Naive thymus-derived CD8-positive, alpha-beta T cell (primary cell): ENCODE data around the gene CNMD. TPM values are rescaled to one million over a fixed set of nuclear protein-coding genes. Genes with fewer than 3 reads are reported as not detected.
A peak's percentile ranks its signal among the peaks of the same experiment; 100 is the strongest.
"Not testable (repeated sequence)": the region's sequence is repeated elsewhere in the genome, so short reads cannot be mapped to it uniquely, and the experiment has no call there.

Experiments used
- ATAC-seq, 2 donors: fragments of 150-1000 bp; cut with Tn5 transposase in 1 of 2; sonication (Bioruptor Pico), chemical (Tn5 transposase) in 1 of 2; 1 replicate in 1 of 2; 2 replicates in 1 of 2; pipeline ENCODE4 v1.10.0; 2021; ENCODE audit warnings: mild to moderate bottlenecking in 2 of 2, moderate library complexity in 2 of 2
- POLR2A ChIA-PET: fragments of 350-600 bp; sonication (Branson Sonifier 250); formaldehyde crosslinking; loops from one replicate; lab custom pipeline; 2021; ENCODE audit warnings: antibody characterized with exemption; lab: Charles Lee
- DNase-seq, 10 donors: peaks; one replicate each; pipeline versions ENCODE4 v3.0.0 to v3.0.0-alpha.2; 2020 to 2022
- H3K27ac Mint-ChIP-seq, 10 donors: one replicate each; pipeline ENCODE4 v1.8.0; 2020 to 2022; ENCODE audit warnings: mild to moderate bottlenecking in 10 of 10, mixed read lengths in 10 of 10, moderate library complexity in 4 of 10, inconsistent platforms in 1 of 10
- H3K27me3 Mint-ChIP-seq, 5 donors: one replicate each; pipeline ENCODE4 v1.8.0; 2021 to 2022; ENCODE audit warnings: mixed read lengths in 5 of 5
- H3K36me3 Mint-ChIP-seq, 3 donors: one replicate each; pipeline ENCODE4 v1.8.0; 2020 to 2022; ENCODE audit warnings: mixed read lengths in 3 of 3, mild to moderate bottlenecking in 2 of 3, inconsistent platforms in 1 of 3
- H3K4me1 Mint-ChIP-seq, 4 donors: one replicate each; pipeline ENCODE4 v1.8.0; 2021 to 2022; ENCODE audit warnings: mixed read lengths in 4 of 4
- H3K4me3 Mint-ChIP-seq, 10 donors: one replicate each; pipeline ENCODE4 v1.8.0; 2020 to 2022; ENCODE audit warnings: mild to moderate bottlenecking in 10 of 10, mixed read lengths in 10 of 10, moderate library complexity in 6 of 10, inconsistent platforms in 1 of 10
- H3K9me3 Mint-ChIP-seq, 9 donors: one replicate each; pipeline ENCODE4 v1.8.0; 2020 to 2022; ENCODE audit warnings: mixed read lengths in 9 of 9, mild to moderate bottlenecking in 3 of 9, inconsistent platforms in 1 of 9, moderate library complexity in 1 of 9
- polyA plus RNA-seq, 3 donors: library from polyadenylated mRNA; unstranded; fragments of 300-500 nt; fragmentation: Illumina TruSeq; gene quantifications; one replicate each; pipeline ENCODE4 v1.2.3, GENCODE V29; 2021
- total RNA-seq, 8 experiments: library from RNA in 2 of 8; stranded (reverse) in 2 of 8; gene quantifications; one replicate each; pipeline ENCODE4 v1.2.3 and lab custom pipeline; 2021 to 2026

CNMD gene
- total and polyA plus RNA-seq, 5 experiments from 2014 or later, result not detected

GRCh38 chr13:52738719-52739467, 727 bp downstream of the CNMD start:
- peak in 7 of 10 donors; percentile 6 to 39 (median 30) for DNase-seq

GRCh38 chr13:52737965-52738364, 1.7 kb downstream of the CNMD start:
- H3K27ac Mint-ChIP-seq, result no peak overlapping the region
- H3K27me3 Mint-ChIP-seq, result peaks cover 32 to 67% (median 43%) of the 10 kb centered on the region in 5 donors
- H3K4me3 Mint-ChIP-seq, result peak overlapping the region in 5 of 10 donors; percentile 3 to 72 (median 50)
- peaks cover 0 to 16% (median 0%) of the 10 kb centered on the region in 3 donors for H3K36me3 Mint-ChIP-seq
- POLR2A ChIA-PET, result no interaction called here
- H3K9me3 Mint-ChIP-seq, result peaks cover 0 to 7% (median 0%) of the 10 kb centered on the region in 9 donors
- H3K4me1 Mint-ChIP-seq, result peaks cover 2 to 12% (median 8%) of the 10 kb centered on the region in 4 donors
- DNase-seq, result no peak
- no peak for ATAC-seq

More at GRCh38 chr13:52738719-52739467, 727 bp downstream of the CNMD start:
- POLR2A ChIA-PET, result no interaction called here
- Mint-ChIP-seq H3K36me3 (peaks cover 0 to 16% (median 0%) of the 10 kb centered on the region in 3 donors), H3K27me3 (peaks cover 34 to 67% (median 48%) of the 10 kb centered on the region in 5 donors), H3K27ac (no peak overlapping the region), H3K4me3 (peak overlapping the region; percentile 49 to 77 (median 62)), H3K4me1 (peaks cover 2 to 12% (median 8%) of the 10 kb centered on the region in 4 donors), H3K9me3 (peaks cover 0 to 13% (median 0%) of the 10 kb centered on the region in 9 donors)
- peak; percentile 84 to 92 for ATAC-seq

GRCh38 chr13:52737451-52737850, 2.2 kb downstream of the CNMD start:
- Mint-ChIP-seq H3K9me3 (peaks cover 0 to 1% (median 0%) of the 10 kb centered on the region in 9 donors), H3K36me3 (peaks cover 0 to 13% (median 0%) of the 10 kb centered on the region in 3 donors), H3K4me3 (peak overlapping the region in 1 of 10 donors; percentile 3), H3K27ac (peak overlapping the region in 1 of 10 donors; percentile 12), H3K27me3 (peaks cover 28 to 64% (median 39%) of the 10 kb centered on the region in 5 donors), H3K4me1 (peaks cover 2 to 12% (median 8%) of the 10 kb centered on the region in 4 donors)
- POLR2A ChIA-PET, result no interaction called here
- DNase-seq (no peak), ATAC-seq (no peak)

- Mint-ChIP-seq H3K9me3 (no peaks in the 10 kb centered on the region), H3K27ac (no peak overlapping the region), H3K36me3 (peaks cover 0 to 9% (median 0%) of the 10 kb centered on the region in 3 donors), H3K27me3 (peaks cover 23 to 58% (median 33%) of the 10 kb centered on the region in 5 donors), H3K4me1 (peaks cover 2 to 12% (median 8%) of the 10 kb centered on the region in 4 donors), H3K4me3 (no peak overlapping the region)
- ATAC-seq (no peak), DNase-seq (no peak)
- POLR2A ChIA-PET, result no interaction called here
Observed at GRCh38 chr13:52736891-52737290, 2.7 kb downstream of the CNMD start.

GRCh38 chr13:52734075-52734623, 5.5 kb downstream of the CNMD start:
- ATAC-seq (no peak), DNase-seq (no peak)
- H3K36me3 Mint-ChIP-seq, result no peaks in the 10 kb centered on the region
- peaks cover 0 to 2% (median 0%) of the 10 kb centered on the region in 9 donors for H3K9me3 Mint-ChIP-seq
- POLR2A ChIA-PET, result no interaction called here
- no peak overlapping the region for H3K4me3 Mint-ChIP-seq
- no peak overlapping the region for H3K27ac Mint-ChIP-seq
- H3K4me1 Mint-ChIP-seq, result peaks cover 0 to 5% (median 2%) of the 10 kb centered on the region in 4 donors
- peaks cover 13 to 40% (median 16%) of the 10 kb centered on the region in 5 donors for H3K27me3 Mint-ChIP-seq

GRCh38 chr13:52726258-52726657, 13.4 kb downstream of the CNMD start:
- peaks cover 0 to 13% (median 0%) of the 10 kb centered on the region in 9 donors for H3K9me3 Mint-ChIP-seq
- no peak overlapping the region for H3K4me3 Mint-ChIP-seq
- H3K36me3 Mint-ChIP-seq, result peaks cover 0 to under 1% (median 0%) of the 10 kb centered on the region in 3 donors
- no peak for ATAC-seq
- peak overlapping the region in 1 of 10 donors; percentile 32 for H3K27ac Mint-ChIP-seq
- no peaks in the 10 kb centered on the region for H3K4me1 Mint-ChIP-seq
- H3K27me3 Mint-ChIP-seq, result peaks cover 6 to 14% (median 7%) of the 10 kb centered on the region in 5 donors
- DNase-seq, result no peak
- POLR2A ChIA-PET, result no interaction called here

GRCh38 chr13:52725302-52725701, 14.3 kb downstream of the CNMD start:
- POLR2A ChIA-PET, result interaction anchor here (0.5 kb wide), 1 partner anchor 11 kb away, joined by 7 read pairs; no protein-coding TSS in a partner anchor
- peaks cover 0 to 13% (median under 1%) of the 10 kb centered on the region in 9 donors for H3K9me3 Mint-ChIP-seq
- DNase-seq (no peak), ATAC-seq (no peak)
- no peak overlapping the region for H3K27ac Mint-ChIP-seq
- H3K27me3 Mint-ChIP-seq, result peaks cover 1 to 9% (median 3%) of the 10 kb centered on the region in 5 donors
- no peaks in the 10 kb centered on the region for H3K4me1 Mint-ChIP-seq
- peaks cover 0 to 2% (median 0%) of the 10 kb centered on the region in 3 donors for H3K36me3 Mint-ChIP-seq
- no peak overlapping the region for H3K4me3 Mint-ChIP-seq

- Mint-ChIP-seq H3K36me3 (peaks cover 2 to 19% (median 11%) of the 10 kb centered on the region in 3 donors), H3K4me3 (no peak overlapping the region), H3K4me1 (no peaks in the 10 kb centered on the region), H3K9me3 (peaks cover 5 to 32% (median 13%) of the 10 kb centered on the region in 9 donors), H3K27me3 (peaks cover 7 to 23% (median 15%) of the 10 kb centered on the region in 5 donors), H3K27ac (no peak overlapping the region)
- POLR2A ChIA-PET, result no interaction called here
- ATAC-seq, result no peak
- no peak for DNase-seq
Observed at GRCh38 chr13:52723181-52723580, 16.4 kb downstream of the CNMD start.

- H3K27ac Mint-ChIP-seq, H3K4me1 Mint-ChIP-seq, H3K4me3 Mint-ChIP-seq, ATAC-seq, POLR2A ChIA-PET, DNase-seq: not testable (repeated sequence)
- Mint-ChIP-seq H3K27me3 (peaks cover 11 to 39% (median 17%) of the 10 kb centered on the region in 5 donors), H3K36me3 (peaks cover 3 to 30% (median 14%) of the 10 kb centered on the region in 3 donors), H3K9me3 (peaks cover 6 to 40% (median 20%) of the 10 kb centered on the region in 9 donors)
Observed at GRCh38 chr13:52721356-52721755, 18.3 kb downstream of the CNMD start.

- ATAC-seq, POLR2A ChIA-PET: not testable (repeated sequence)
- H3K27me3 Mint-ChIP-seq, result peaks cover 11 to 39% (median 16%) of the 10 kb centered on the region in 5 donors
Observed at GRCh38 chr13:52720904-52721303, 18.7 kb downstream of the CNMD start.

GRCh38 chr13:52713894-52714293, 25.7 kb downstream of the CNMD start:
- H3K27ac Mint-ChIP-seq, result no peak overlapping the region
- no peak for ATAC-seq

More at GRCh38 chr13:52720904-52721303, 18.7 kb downstream of the CNMD start:
- DNase-seq, H3K27ac Mint-ChIP-seq, H3K4me3 Mint-ChIP-seq, H3K4me1 Mint-ChIP-seq: not testable (repeated sequence)
- Mint-ChIP-seq H3K36me3 (peaks cover 3 to 30% (median 14%) of the 10 kb centered on the region in 3 donors), H3K9me3 (peaks cover 6 to 40% (median 20%) of the 10 kb centered on the region in 9 donors)

GRCh38 chr13:52712385-52712784, 27.2 kb downstream of the CNMD start:
- H3K27me3 Mint-ChIP-seq, result peaks cover under 1 to 8% (median 8%) of the 10 kb centered on the region in 5 donors
- peaks cover 2 to 12% (median 8%) of the 10 kb centered on the region in 9 donors for H3K9me3 Mint-ChIP-seq
- H3K27ac Mint-ChIP-seq, result no peak overlapping the region
- H3K4me1 Mint-ChIP-seq, result no peaks in the 10 kb centered on the region
- no peak overlapping the region for H3K4me3 Mint-ChIP-seq
- H3K36me3 Mint-ChIP-seq, result peaks cover 0 to 4% (median 0%) of the 10 kb centered on the region in 3 donors
- DNase-seq, result no peak
- no peak for ATAC-seq
- POLR2A ChIA-PET, result no interaction called here

More at GRCh38 chr13:52713894-52714293, 25.7 kb downstream of the CNMD start:
- H3K36me3 Mint-ChIP-seq, result peaks cover 3 to 18% (median 8%) of the 10 kb centered on the region in 3 donors
- H3K27me3 Mint-ChIP-seq, result peaks cover 10 to 23% (median 11%) of the 10 kb centered on the region in 5 donors
- H3K9me3 Mint-ChIP-seq, result peaks cover 3 to 25% (median 18%) of the 10 kb centered on the region in 9 donors
- DNase-seq, result no peak
- POLR2A ChIA-PET, result no interaction called here
- H3K4me1 Mint-ChIP-seq, result no peaks in the 10 kb centered on the region
- no peak overlapping the region for H3K4me3 Mint-ChIP-seq
